Right lobe of liver (tissue), 6 donors: ENCODE data around the gene RASGRP2. TPM values are rescaled to one million over a fixed set of nuclear protein-coding genes. Genes with fewer than 3 reads are reported as not detected.

Source experiments
- ATAC-seq, 4 donors: fragments of 200-7000 bp; cut with Tn5 transposase; one replicate each; pipeline ENCODE4 v1.9.1; 2020; ENCODE audit warnings: mild to moderate bottlenecking in 4 of 4, moderate library complexity in 4 of 4
- DNase-seq, 3 donors: peaks; one replicate each; pipeline ENCODE4 v3.0.0-alpha.2; 2020
- H3K27ac ChIP-seq, 3 donors: fragments of 200-600 bp; one replicate each; pipeline ENCODE4 v1.8.0; 2022
- H3K27me3 ChIP-seq, 2 donors: fragments of 200-600 bp; one replicate each; pipeline ENCODE4 v1.8.0; 2022
- H3K36me3 ChIP-seq, 4 donors: fragments of 200-600 bp; sonication (generic) in 1 of 4; one replicate each; pipeline versions ENCODE4 v1.5.1 to v1.8.0; 2017 to 2022; ENCODE audit warnings: control low read depth in 1 of 4
- H3K4me1 ChIP-seq, 4 donors: fragments of 200-600 bp; sonication (generic) in 1 of 4; one replicate each; pipeline versions ENCODE4 v1.5.1 to v1.8.0; 2017 to 2022; ENCODE audit warnings: control low read depth in 1 of 4
- H3K4me3 ChIP-seq, 3 donors: fragments of 200-600 bp; one replicate each; pipeline ENCODE4 v1.8.0; 2022
- H3K9me3 ChIP-seq, 4 donors: fragments of 200-600 bp; sonication (generic) in 1 of 4; one replicate each; pipeline versions ENCODE4 v1.5.1 to v1.8.0; 2017 to 2022; ENCODE audit warnings: control low read depth in 1 of 4
- CTCF ChIP-seq, 4 donors: fragments of 200-600 bp in 3 of 4; fragments of 450-650 bp in 1 of 4; IDR thresholded peaks; one replicate each; pipeline versions ENCODE4 v1.5.1 to v1.8.0; 2016 to 2022; ENCODE audit warnings: antibody characterized with exemption in 4 of 4, mild to moderate bottlenecking in 2 of 4
- POLR2A ChIP-seq: fragments of 450-650 bp; IDR thresholded peaks from one replicate; pipeline ENCODE4 v1.6.1; 2017; ENCODE audit warnings: antibody characterized with exemption, mild to moderate bottlenecking
- WGBS: methylation state at CpG from one replicate; pipeline ENCODE4 v1.1.6; 2018; ENCODE audit warnings: low coverage, low lambda C conversion rate; ENCODE audit not compliant: insufficient coverage; ENCODE audit errors: missing lambda C conversion rate; 5-methylcytosine and 5-hydroxymethylcytosine counted together
- intact Hi-C, 2 donors: fragments of 100-400 bp; cut with DNase I; formaldehyde crosslinking; loops; one replicate each; pipeline versions ENCODE4 v1.11.2 to v1.14.1; 2022
- total RNA-seq, 6 experiments: library from RNA; depleted of rRNA in 2 of 6; stranded (reverse); fragments of >200 nt in 2 of 6; fragmentation: NEBNext Ultra II Directional in 3 of 6; extraction: Animal tissue kit (Norgen Biotek cat#: 25700) in 3 of 6; gene quantifications; one replicate each; pipeline versions ENCODE4 v1.1.0 to v1.2.4, GENCODE V29; 2016 to 2023
- donor health status: DM: no; HTN: yes; CAD: no.
- donor health status: DM: no; HTN: no; CAD: no.
- donor health status: DM: no; HTN: no; CAD: no.
- donor health status: DM: no; HTN: yes; CAD: no.
- donor health status: DM: no; HTN: yes; CAD: no.

RASGRP2 gene
- total RNA-seq, 6 experiments from 2014 or later = 1.6 to 8.1 (median 3.2) TPM

GRCh38 chr11:64698427-64698826, 45.5 kb downstream of the RASGRP2 start:
- Histone ChIP-seq H3K4me1 (no peaks in the 10 kb centered on the region), H3K27ac (no peak overlapping the region), H3K9me3 (no peaks in the 10 kb centered on the region), H3K36me3 (no peaks in the 10 kb centered on the region), H3K27me3 (peaks cover 0 to 3% of the 10 kb centered on the region in 2 donors), H3K4me3 (no peak overlapping the region)
- ATAC-seq = no peak
- DNase-seq = no peak
- 100% methylated on average over 1 of the region's 1 CpG for WGBS
- intact Hi-C loops = no loop called here
- no peak for TF ChIP-seq CTCF (IDR thresholded peaks at IDR 0.05)
- TF ChIP-seq POLR2A = no peak

- no peaks in the 10 kb centered on the region for H3K4me1 ChIP-seq
- DNase-seq = no peak
Measured at GRCh38 chr11:64697663-64698375, 46.1 kb downstream of the RASGRP2 start.

GRCh38 chr11:64696045-64696444, 47.9 kb downstream of the RASGRP2 start:
- Histone ChIP-seq H3K9me3 (no peaks in the 10 kb centered on the region), H3K4me3 (no peak overlapping the region), H3K4me1 (no peaks in the 10 kb centered on the region), H3K27me3 (no peaks in the 10 kb centered on the region), H3K27ac (no peak overlapping the region), H3K36me3 (no peaks in the 10 kb centered on the region)
- intact Hi-C loops = no loop called here
- ATAC-seq (no peak), DNase-seq (no peak)
- WGBS = 70% methylated on average over 6 of the region's 8 CpGs
- TF ChIP-seq CTCF (IDR thresholded peaks at IDR 0.05) (no peak), POLR2A (no peak)

More at GRCh38 chr11:64697663-64698375, 46.1 kb downstream of the RASGRP2 start:
- ATAC-seq = peak in 2 of 4 donors; percentile 14 to 22
- Histone ChIP-seq H3K27ac (no peak overlapping the region), H3K27me3 (no peaks in the 10 kb centered on the region), H3K36me3 (no peaks in the 10 kb centered on the region), H3K9me3 (no peaks in the 10 kb centered on the region), H3K4me3 (no peak overlapping the region)
- 86% methylated on average over 5 of the region's 7 CpGs for WGBS
- TF ChIP-seq CTCF (IDR thresholded peaks at IDR 0.05) (no peak), POLR2A (no peak)
- intact Hi-C loops = no loop called here

DNA sequence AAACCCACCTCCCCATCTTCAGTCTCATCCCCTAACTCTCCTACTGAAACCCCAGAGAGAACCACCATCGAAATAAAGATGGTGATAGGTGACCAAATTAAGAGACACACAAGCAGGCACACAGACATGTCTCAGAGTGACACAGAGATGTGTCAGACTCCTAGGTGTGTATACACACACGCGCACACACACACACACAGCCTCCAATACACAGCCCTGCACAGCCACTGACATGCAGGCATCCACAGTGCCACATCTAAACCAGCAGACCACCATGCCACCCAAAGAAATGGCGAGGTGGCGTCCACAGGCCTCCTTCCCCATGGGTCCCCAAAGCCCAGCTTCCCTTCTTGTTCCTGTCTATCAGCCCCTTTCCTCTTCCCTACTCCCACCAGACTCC, 48.4 kb downstream of the RASGRP2 start:
- Histone ChIP-seq H3K4me1 (no peaks in the 10 kb centered on the region), H3K4me3 (no peak overlapping the region), H3K27me3 (no peaks in the 10 kb centered on the region), H3K36me3 (no peaks in the 10 kb centered on the region), H3K9me3 (no peaks in the 10 kb centered on the region), H3K27ac (no peak overlapping the region)
- intact Hi-C loops = no loop called here
- TF ChIP-seq CTCF (IDR thresholded peaks at IDR 0.05) = no peak
- no peak for TF ChIP-seq POLR2A
- DNase-seq (no peak), ATAC-seq (no peak)
- WGBS = 60% methylated on average over 2 of the region's 5 CpGs
